Measurements from ENCODE around the gene MB21D2. TPM values are rescaled to one million over a fixed set of nuclear protein-coding genes. Genes with fewer than 3 reads are reported as not detected.
"Not testable (repeated sequence)": the region's sequence is repeated elsewhere in the genome, so short reads cannot be mapped to it uniquely, and the experiment has no call there.

The MB21D2 gene
- total and polyA plus RNA-seq, 2 of the 8 experiments (the other 6 are each of a cell fraction or from before 2014, with no cell fraction given) = 10.0 to 21.0 TPM

GRCh38 chr3:192917404-192918274 is at the start of gene MB21D2 (continued):
- TF ChIP-seq E2F6 (IDR thresholded peaks at IDR 0.05) (peak; percentile 13; the same call in 1 of the 2 replicates), POLR2A (IDR thresholded peaks at IDR 0.05; ENCODE audit: control extremely low read depth in 1 of 2, low read depth in 2 of 2, low read length in 2 of 2) (peak; percentile 43 to 67), SAP30 (IDR thresholded peaks at IDR 0.05; ENCODE audit: insufficient read depth, insufficient replicate concordance, low read length) (peak; percentile 59), EZH2 (IDR thresholded peaks at IDR 0.05; ENCODE audit: low read depth, low read length, severe bottlenecking) (no peak), CTBP2 (IDR thresholded peaks at IDR 0.05; ENCODE audit: borderline replicate concordance, insufficient read depth, insufficient read length, low read length) (no peak), YY1 (IDR thresholded peaks at IDR 0.05; ENCODE audit: low read depth, low read length) (peak; percentile 83; the same call in 1 of the 2 replicates), SP1 (IDR thresholded peaks at IDR 0.05; ENCODE audit: low read depth, low read length) (no peak), ASH2L (IDR thresholded peaks at IDR 0.05; ENCODE audit: low read length) (no peak)

GRCh38 chr3:192964959-192965719 is 47.5 kb upstream of the MB21D2 start:
- DNase-seq (ENCODE audit: low read depth in 1 of 2, low spot score in 2 of 2); H3K23me2 ChIP-seq (ENCODE audit: low read depth, low read length); H3K9me3 ChIP-seq (ENCODE audit: insufficient read depth in 2 of 2, low read depth in 1 of 2, low read length in 1 of 2); FAIRE-seq; H2BK5ac ChIP-seq (ENCODE audit: low read depth, low read length); H3K18ac ChIP-seq (ENCODE audit: extremely low read depth, low read length); H4K5ac ChIP-seq (ENCODE audit: insufficient read length, low read depth, low read length); H3K79me1 ChIP-seq (ENCODE audit: low read depth, low read length); H4K91ac ChIP-seq (replicated peaks; ENCODE audit: insufficient read length, low read length); H4K8ac ChIP-seq (ENCODE audit: extremely low read depth, insufficient read depth, low read length); H4K20me1 ChIP-seq (replicated peaks in 1 of 2; ENCODE audit: control insufficient read depth in 1 of 2, insufficient read depth in 2 of 2, low read length in 2 of 2); H3K9ac ChIP-seq (replicated peaks in 1 of 4; ENCODE audit: extremely low read depth in 1 of 4, low read depth in 3 of 4, low read length in 3 of 4); H3K27ac ChIP-seq (ENCODE audit: low read depth, low read length); H2BK12ac ChIP-seq (ENCODE audit: low read depth, low read length); H3K27me3 ChIP-seq (replicated peaks in 1 of 4; ENCODE audit: control insufficient read depth in 3 of 4, extremely low read depth in 1 of 4, insufficient read depth in 3 of 4, low read length in 3 of 4); H2BK20ac ChIP-seq (ENCODE audit: low read length); POLR2A ChIA-PET (ENCODE audit: partially characterized antibody); H3K4me1 ChIP-seq (replicated peaks in 1 of 4; ENCODE audit: control insufficient read depth in 3 of 4, insufficient read depth in 4 of 4, low read length in 3 of 4); H3K14ac ChIP-seq (ENCODE audit: insufficient read length); H2BK120ac ChIP-seq (replicated peaks; ENCODE audit: low read depth, low read length); H3K36me3 ChIP-seq (ENCODE audit: control insufficient read depth in 2 of 4, insufficient read depth in 4 of 4, low read length in 3 of 4); H3K4ac ChIP-seq (replicated peaks; ENCODE audit: insufficient read length, low read depth, low read length); H2AFZ ChIP-seq (ENCODE audit: low read length); H3K79me2 ChIP-seq (ENCODE audit: control insufficient read depth in 1 of 2, insufficient read depth in 2 of 2, low read length in 2 of 2); H3K4me2 ChIP-seq (ENCODE audit: insufficient read depth in 1 of 2, low read depth in 2 of 2, low read length in 2 of 2); H2AK5ac ChIP-seq (ENCODE audit: low read depth, low read length); H3K4me3 ChIP-seq (ENCODE audit: extremely low read depth in 1 of 4, insufficient read depth in 2 of 4, low read depth in 3 of 4, low read length in 4 of 4); H3K23ac ChIP-seq (ENCODE audit: insufficient read length); H3K56ac ChIP-seq (replicated peaks; ENCODE audit: insufficient read length, low read depth, low read length); H2BK15ac ChIP-seq (ENCODE audit: low read length): not testable (repeated sequence)
- 96% methylated on average over 14 of the region's 21 CpGs; no CpG with 5 or more reads in 1 of the 2 experiments for WGBS, 2 experiments (ENCODE audit: extremely low coverage in 1 of 2, insufficient coverage in 1 of 2, insufficient read length in 1 of 2, insufficient replicate concordance in 2 of 2, low coverage in 1 of 2, low lambda C conversion rate in 2 of 2, missing lambda C conversion rate in 1 of 2)
- CTCF ChIA-PET (ENCODE audit: partially characterized antibody) = interaction anchor here (0.6 to 0.7 kb wide), 2 partner anchors 22 to 926 kb away, joined by 3 read pairs; no protein-coding TSS in a partner anchor

All from H1 (cell line).